HCT116 (cell line): ENCODE results near the gene FAM219A. TPM values are rescaled to one million over a fixed set of nuclear protein-coding genes. Genes with fewer than 3 reads are reported as not detected.
A peak's percentile ranks its signal among the peaks of the same experiment; 100 is the strongest.

Experiments used
- ATAC-seq: fragments of 200-7000 bp; cut with Tn5 transposase; 2 replicates; pipeline ENCODE4 v1.9.1; 2020; ENCODE audit warnings: mild to moderate bottlenecking, moderate library complexity
- BruUV-seq: library from RNA; stranded (reverse); fragments of 400-500 nt; replicated peaks from 2 replicates; lab custom pipeline; 2021; lab: Mats Ljungman, UMichigan
- CTCF ChIA-PET: fragments of 300-600 bp; sonication (Branson Sonifier 250); formaldehyde crosslinking; loops from one replicate; lab custom pipeline; 2021; ENCODE audit warnings: antibody characterized with exemption; lab: Charles Lee
- POLR2A ChIA-PET: fragments of 300-600, 350-600 bp; sonication (Branson Sonifier 250); formaldehyde crosslinking; loops from one replicate; lab custom pipeline; 2021; ENCODE audit warnings: antibody characterized with exemption; lab: Charles Lee
- RAD21 ChIA-PET, 2 experiments: fragments of 300-600 bp; sonication (Branson Sonifier 250); formaldehyde crosslinking; loops; one replicate each; lab custom pipeline; 2023; ENCODE audit warnings: low total read pairs in 2 of 2; ENCODE audit not compliant: uncharacterized antibody in 2 of 2, unreplicated experiment in 2 of 2, low non-redundant PET in 1 of 2; lab: Charles Lee
- DNase-seq: peaks from one replicate; pipeline ENCODE4 v3.0.0-alpha.2; 2010; ENCODE audit warnings: low read depth, low spot score
- H2AFZ ChIP-seq: fragments of 200-600 bp; shearing (Covaris generic), sonication (generic); 2 replicates; pipeline ENCODE4 v1.6.1; 2017; ENCODE audit warnings: low read depth, mixed run types, mixed read lengths, antibody characterized with exemption, low read length; ENCODE audit not compliant: poor library complexity, severe bottlenecking
- H3K27ac ChIP-seq: 2 replicates; pipeline ENCODE4 v1.5.1; 2012; ENCODE audit warnings: low read depth, low read length
- H3K27me3 ChIP-seq: fragments of 200-600 bp; sonication (generic); 2 replicates; pipeline ENCODE4 v1.6.1; 2016; ENCODE audit warnings: mixed run types, low read length, mixed read lengths; ENCODE audit not compliant: insufficient read depth
- H3K36me3 ChIP-seq, 2 experiments: fragments of 200-500 bp in 1 of 2; fragments of 200-600 bp in 1 of 2; sonication (Bioruptor generic) in 1 of 2; sonication (generic) in 1 of 2; 2 replicates each; pipeline versions ENCODE4 v1.5.1 to v1.6.1; 2014 to 2016; ENCODE audit warnings: low read length in 2 of 2, inconsistent platforms in 1 of 2, mixed read lengths in 1 of 2, mixed run types in 1 of 2; ENCODE audit not compliant: insufficient read depth in 2 of 2, control insufficient read depth in 1 of 2
- H3K4me1 ChIP-seq, 2 experiments: fragments of 200-600 bp in 1 of 2; sonication (generic) in 1 of 2; 2 replicates each; pipeline versions ENCODE4 v1.5.1 to v1.6.1; 2012 to 2017; ENCODE audit warnings: low read length in 2 of 2, inconsistent platforms in 1 of 2, mild to moderate bottlenecking in 1 of 2, mixed read lengths in 1 of 2, mixed run types in 1 of 2, moderate library complexity in 1 of 2; ENCODE audit not compliant: insufficient read depth in 2 of 2, control insufficient read depth in 1 of 2
- H3K4me2 ChIP-seq: fragments of 200-600 bp; sonication (generic); 2 replicates; pipeline ENCODE4 v1.6.1; 2017; ENCODE audit warnings: mixed run types, low read length, mixed read lengths
- H3K4me3 ChIP-seq, 2 experiments: fragments of 200-600 bp in 1 of 2; sonication (generic) in 1 of 2; replicated peaks in 1 of 2; 2 replicates each; pipeline ENCODE4 v1.5.1; 2011 to 2016; ENCODE audit warnings: low read length in 2 of 2, control low read depth in 1 of 2, low read depth in 1 of 2, mild to moderate bottlenecking in 1 of 2, mixed read lengths in 1 of 2, mixed run types in 1 of 2
- H3K79me2 ChIP-seq: fragments of 200-600 bp; sonication (generic); 2 replicates; pipeline ENCODE4 v1.6.1; 2017; ENCODE audit warnings: mild to moderate bottlenecking, mixed run types, low read length, moderate library complexity, mixed read lengths; ENCODE audit not compliant: insufficient read depth
- H3K9ac ChIP-seq: fragments of 200-600 bp; sonication (generic); 2 replicates; pipeline ENCODE4 v1.6.1; 2016; ENCODE audit warnings: low read length, mixed read lengths
- H3K9me2 ChIP-seq: fragments of 200-600 bp; sonication (generic), shearing (Covaris generic); 2 replicates; pipeline ENCODE4 v1.6.1; 2017; ENCODE audit warnings: mixed run types, mild to moderate bottlenecking, moderate library complexity; ENCODE audit not compliant: insufficient read depth
- H3K9me3 ChIP-seq, 2 experiments: fragments of 200-500 bp in 1 of 2; fragments of 200-600 bp in 1 of 2; sonication (Bioruptor generic) in 1 of 2; sonication (generic) in 1 of 2; 2 replicates each; pipeline ENCODE4 v1.6.1; 2014 to 2017; ENCODE audit warnings: low read length in 2 of 2, mixed read lengths in 2 of 2, inconsistent platforms in 1 of 2, low read depth in 1 of 2, mild to moderate bottlenecking in 1 of 2, mixed run types in 1 of 2, moderate library complexity in 1 of 2; ENCODE audit not compliant: control insufficient read depth in 1 of 2, insufficient read depth in 1 of 2
- H4K20me1 ChIP-seq: fragments of 200-600 bp; sonication (generic), shearing (Covaris generic); 2 replicates; pipeline ENCODE4 v1.6.1; 2017; ENCODE audit warnings: mixed run types, mild to moderate bottlenecking, moderate library complexity; ENCODE audit not compliant: insufficient read depth
- CEBPB ChIP-seq: IDR thresholded peaks from 2 replicates; pipeline ENCODE4 v1.6.1; 2012; ENCODE audit warnings: low read depth
- CTCF ChIP-seq, 3 experiments: fragments of 200-600 bp in 1 of 3; sonication (generic) in 1 of 3; IDR thresholded peaks in 2 of 3; conservative IDR thresholded peaks in 1 of 3; 2 replicates each; pipeline ENCODE4 v1.5.1; 2012 to 2017; ENCODE audit warnings: low read depth in 2 of 3, low read length in 2 of 3, antibody characterized with exemption in 1 of 3, borderline replicate concordance in 1 of 3, control low read depth in 1 of 3, mild to moderate bottlenecking in 1 of 3, mixed read lengths in 1 of 3, mixed run types in 1 of 3, moderate library complexity in 1 of 3; ENCODE audit not compliant: insufficient read depth in 1 of 3
- ELF1 ChIP-seq: IDR thresholded peaks from 2 replicates; pipeline ENCODE4 v1.6.1; 2012; ENCODE audit warnings: low read depth, borderline replicate concordance
- FOSL1 ChIP-seq: IDR thresholded peaks from 2 replicates; pipeline ENCODE4 v1.6.1; 2012; ENCODE audit warnings: low read depth
- JUND ChIP-seq: IDR thresholded peaks from 2 replicates; pipeline ENCODE4 v1.6.1; 2012
- POLR2AphosphoS5 ChIP-seq: IDR thresholded peaks from 2 replicates; pipeline ENCODE4 v1.6.1; 2011; ENCODE audit warnings: mild to moderate bottlenecking, low read depth, low read length, moderate library complexity
- RAD21 ChIP-seq: IDR thresholded peaks from 2 replicates; pipeline ENCODE4 v1.6.1; 2012; ENCODE audit warnings: low read depth, mild to moderate bottlenecking
- SP1 ChIP-seq: IDR thresholded peaks from 2 replicates; pipeline ENCODE4 v1.6.1; 2012; ENCODE audit warnings: low read depth
- TCF7L2 ChIP-seq: IDR thresholded peaks from 2 replicates; pipeline ENCODE4 v1.7.0; 2011; ENCODE audit warnings: borderline replicate concordance, inconsistent platforms; ENCODE audit not compliant: insufficient read depth, insufficient read length; ENCODE audit errors: extremely low read depth
- YY1 ChIP-seq: IDR thresholded peaks from 2 replicates; pipeline ENCODE4 v1.6.1; 2011; ENCODE audit warnings: low read length, low read depth, moderate library complexity, mild to moderate bottlenecking; ENCODE audit not compliant: insufficient replicate concordance; ENCODE audit errors: extremely low read depth
- intact Hi-C: fragments of 100-400 bp; cut with micrococcal nuclease; formaldehyde crosslinking; loops from 2 replicates; pipeline ENCODE4 v1.10.0; 2022
- total RNA-seq: library from RNA; stranded (reverse); gene quantifications from one replicate; pipeline ENCODE4 v1.2.1, GENCODE V29; 2021; ENCODE audit not compliant: unreplicated experiment
- TF ChIP-seq, protein P1 (sequence below): IDR thresholded peaks from 2 replicates; pipeline ENCODE4 v1.6.1; 2012; ENCODE audit warnings: low read depth

The FAM219A gene
- total RNA-seq, 1 experiment from 2014 or later = 13.4 TPM

DNA sequence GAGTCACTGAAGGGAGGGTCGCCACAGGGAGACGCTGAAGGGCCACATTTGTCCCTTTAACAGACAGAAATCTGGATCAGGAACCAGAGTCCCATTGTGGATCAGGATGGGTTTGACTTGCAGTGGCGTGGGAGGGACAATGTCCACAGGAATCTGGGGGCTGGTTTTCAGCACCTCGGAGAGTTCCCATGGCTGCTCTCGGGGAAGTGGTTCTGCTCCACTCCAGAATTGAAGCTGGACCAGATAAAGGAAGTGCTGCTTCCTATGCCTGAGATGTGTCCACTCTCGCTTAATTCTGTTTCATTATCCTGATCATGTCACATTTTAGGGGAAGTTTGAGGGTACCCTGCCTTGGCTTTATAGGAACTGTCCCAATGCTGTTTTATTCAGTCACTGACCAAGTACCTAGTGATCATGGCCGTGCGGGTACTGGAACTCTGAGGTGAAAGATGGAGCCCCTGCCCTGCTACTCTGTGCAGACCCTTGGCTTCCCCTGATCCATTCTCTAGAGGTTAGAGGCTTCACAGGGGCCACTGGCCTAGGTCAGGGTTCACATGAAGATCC is 35.7 kb upstream of the FAM219A start:
- CTCF ChIA-PET = no interaction called here
- TF ChIP-seq JUND (no peak), POLR2AphosphoS5 (no peak)
- TF ChIP-seq, protein P1, sequence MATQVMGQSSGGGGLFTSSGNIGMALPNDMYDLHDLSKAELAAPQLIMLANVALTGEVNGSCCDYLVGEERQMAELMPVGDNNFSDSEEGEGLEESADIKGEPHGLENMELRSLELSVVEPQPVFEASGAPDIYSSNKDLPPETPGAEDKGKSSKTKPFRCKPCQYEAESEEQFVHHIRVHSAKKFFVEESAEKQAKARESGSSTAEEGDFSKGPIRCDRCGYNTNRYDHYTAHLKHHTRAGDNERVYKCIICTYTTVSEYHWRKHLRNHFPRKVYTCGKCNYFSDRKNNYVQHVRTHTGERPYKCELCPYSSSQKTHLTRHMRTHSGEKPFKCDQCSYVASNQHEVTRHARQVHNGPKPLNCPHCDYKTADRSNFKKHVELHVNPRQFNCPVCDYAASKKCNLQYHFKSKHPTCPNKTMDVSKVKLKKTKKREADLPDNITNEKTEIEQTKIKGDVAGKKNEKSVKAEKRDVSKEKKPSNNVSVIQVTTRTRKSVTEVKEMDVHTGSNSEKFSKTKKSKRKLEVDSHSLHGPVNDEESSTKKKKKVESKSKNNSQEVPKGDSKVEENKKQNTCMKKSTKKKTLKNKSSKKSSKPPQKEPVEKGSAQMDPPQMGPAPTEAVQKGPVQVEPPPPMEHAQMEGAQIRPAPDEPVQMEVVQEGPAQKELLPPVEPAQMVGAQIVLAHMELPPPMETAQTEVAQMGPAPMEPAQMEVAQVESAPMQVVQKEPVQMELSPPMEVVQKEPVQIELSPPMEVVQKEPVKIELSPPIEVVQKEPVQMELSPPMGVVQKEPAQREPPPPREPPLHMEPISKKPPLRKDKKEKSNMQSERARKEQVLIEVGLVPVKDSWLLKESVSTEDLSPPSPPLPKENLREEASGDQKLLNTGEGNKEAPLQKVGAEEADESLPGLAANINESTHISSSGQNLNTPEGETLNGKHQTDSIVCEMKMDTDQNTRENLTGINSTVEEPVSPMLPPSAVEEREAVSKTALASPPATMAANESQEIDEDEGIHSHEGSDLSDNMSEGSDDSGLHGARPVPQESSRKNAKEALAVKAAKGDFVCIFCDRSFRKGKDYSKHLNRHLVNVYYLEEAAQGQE = peak; percentile 87
- TF ChIP-seq, all 23 proteins: peak for 1
- H3K36me3 ChIP-seq = no peaks in the 10 kb centered on the region
- H3K9me2 ChIP-seq = no peaks in the 10 kb centered on the region
- DNase-seq = no peak
- H2AFZ ChIP-seq = no peak overlapping the region
- H3K9ac ChIP-seq = no peak overlapping the region
- ATAC-seq = peak; percentile 46; the same call in 1 of the 2 replicates
- no peak overlapping the region for H3K4me2 ChIP-seq
- ChIA-PET RAD21 (no interaction called here), POLR2A (no interaction called here)
- H3K4me1 ChIP-seq = 0 out of 4 replicates have a peak, but pooled peaks cover 0 to 6% of the 10 kb centered on the region in 2 experiments
- no peak overlapping the region for H3K27ac ChIP-seq
- intact Hi-C loops = loop anchor here (2.0 kb wide), 1 partner anchor 81 kb away; no protein-coding TSS in a partner anchor
- no peak overlapping the region for H3K4me3 ChIP-seq
- H3K27me3 ChIP-seq = no peaks in the 10 kb centered on the region
- no peaks in the 10 kb centered on the region for H3K79me2 ChIP-seq
- BruUV-seq = no TSS peak
- H3K9me3 ChIP-seq = no peaks in the 10 kb centered on the region
- no peaks in the 10 kb centered on the region for H4K20me1 ChIP-seq

GRCh38 chr9:34492051-34492450 is 33.7 kb upstream of the FAM219A start:
- ChIA-PET POLR2A (no interaction called here), CTCF (no interaction called here), RAD21 (no interaction called here)
- intact Hi-C loops = no loop called here
- Histone ChIP-seq H3K9me2 (no peaks in the 10 kb centered on the region), H3K4me2 (no peak overlapping the region), H3K4me1 (0 out of 4 replicates have a peak, but pooled peaks cover 0 to 6% of the 10 kb centered on the region in 2 experiments), H3K27ac (no peak overlapping the region), H4K20me1 (no peaks in the 10 kb centered on the region), H2AFZ (no peak overlapping the region), H3K4me3 (no peak overlapping the region), H3K36me3 (no peaks in the 10 kb centered on the region), H3K9me3 (no peaks in the 10 kb centered on the region), H3K79me2 (no peaks in the 10 kb centered on the region), H3K9ac (no peak overlapping the region), H3K27me3 (peaks cover 4% of the 10 kb centered on the region; the same call in 1 of the 2 replicates)
- TF ChIP-seq RAD21 (peak; percentile 38), SP1 (no peak), CEBPB (no peak), ELF1 (no peak), TCF7L2 (no peak), FOSL1 (no peak), CTCF (IDR thresholded peaks at IDR 0.05 in 2 of 3, conservative IDR thresholded peaks at IDR 0.05 in 1 of 3; ENCODE audit: borderline replicate concordance in 1 of 3, insufficient read depth in 1 of 3, low read depth in 2 of 3, low read length in 2 of 3) (peak in 2 of 3 experiments; percentile 7 to 32; a peak in 2 of 6 replicates), YY1 (no peak)
- ATAC-seq = no peak; the same call in 1 of the 2 replicates
- DNase-seq = no peak
- no TSS peak for BruUV-seq
